IMR-90 (cell line): Measurements from ENCODE around the gene CFAP45. TPM values are rescaled to one million over a fixed set of nuclear protein-coding genes. Genes with fewer than 3 reads are reported as not detected.

Experiments
- ATAC-seq: fragments of 200-7000 bp; cut with Tn5 transposase; 2 replicates; pipeline ENCODE4 v1.9.1; 2020; ENCODE audit warnings: low read depth, mild to moderate bottlenecking, moderate library complexity
- BruUV-seq: library from RNA; stranded (reverse); fragments of 400-500 nt; replicated peaks from 2 replicates; lab custom pipeline; 2021; lab: Mats Ljungman, UMichigan
- CTCF ChIA-PET: fragments of 300-600 bp; formaldehyde crosslinking; extraction: SDS; loops from one replicate; lab custom pipeline; 2021; ENCODE audit warnings: antibody characterized with exemption; lab: Yijun Ruan, JAX
- POLR2A ChIA-PET: fragments of 300-600 bp; sonication (Branson Sonifier 250); formaldehyde crosslinking; loops from one replicate; lab custom pipeline; 2022; ENCODE audit warnings: antibody characterized with exemption; ENCODE audit not compliant: unreplicated experiment; lab: Charles Lee
- DNase-seq: peaks from one replicate; pipeline ENCODE4 v3.0.0; 2013
- H2AFZ ChIP-seq: replicated peaks from 2 replicates; pipeline ENCODE3; 2013; ENCODE audit warnings: low read length, mild to moderate bottlenecking; ENCODE audit not compliant: poor library complexity
- H2AK5ac ChIP-seq: 2 replicates; pipeline ENCODE4 v1.6.1; 2013; ENCODE audit warnings: low read depth, low read length, inconsistent platforms
- H2AK9ac ChIP-seq: replicated peaks from 2 replicates; pipeline ENCODE3; 2013; ENCODE audit warnings: mild to moderate bottlenecking, low read depth, low read length, moderate library complexity; ENCODE audit not compliant: poor library complexity
- H2BK120ac ChIP-seq: 2 replicates; pipeline ENCODE4 v1.6.1; 2013; ENCODE audit warnings: low read depth, low read length, inconsistent platforms
- H2BK15ac ChIP-seq: 3 replicates; pipeline ENCODE4 v1.6.1; 2013; ENCODE audit warnings: low read depth, low read length, inconsistent platforms
- H2BK20ac ChIP-seq: 2 replicates; pipeline ENCODE4 v1.6.1; 2013; ENCODE audit warnings: low read depth, mild to moderate bottlenecking, inconsistent platforms, low read length, moderate library complexity
- H2BK5ac ChIP-seq: 2 replicates; pipeline ENCODE4 v1.6.1; 2013; ENCODE audit warnings: mild to moderate bottlenecking, low read depth, low read length, inconsistent platforms; ENCODE audit not compliant: poor library complexity, severe bottlenecking
- H3K14ac ChIP-seq: replicated peaks from 2 replicates; pipeline ENCODE4 v1.6.1; 2013; ENCODE audit warnings: low read depth, low read length, inconsistent platforms
- H3K18ac ChIP-seq: 2 replicates; pipeline ENCODE4 v1.6.1; 2013; ENCODE audit warnings: low read depth, low read length, control low read depth
- H3K23ac ChIP-seq: 2 replicates; pipeline ENCODE4 v1.6.1; 2013; ENCODE audit warnings: low read depth, low read length, inconsistent platforms
- H3K27ac ChIP-seq: 2 replicates; pipeline ENCODE4 v1.5.1; 2013; ENCODE audit warnings: mild to moderate bottlenecking, control low read depth, low read length; ENCODE audit not compliant: insufficient read depth
- H3K27me3 ChIP-seq: 2 replicates; pipeline ENCODE4 v1.6.1; 2013; ENCODE audit warnings: low read length; ENCODE audit not compliant: control insufficient read depth, insufficient read depth
- H3K36me3 ChIP-seq: 2 replicates; pipeline ENCODE4 v1.6.1; 2013; ENCODE audit warnings: low read length, mixed read lengths; ENCODE audit not compliant: control insufficient read depth, insufficient read depth
- H3K4ac ChIP-seq: 2 replicates; pipeline ENCODE4 v1.6.1; 2013; ENCODE audit warnings: low read depth, low read length, inconsistent platforms
- H3K4me1 ChIP-seq: 2 replicates; pipeline ENCODE4 v1.6.1; 2013; ENCODE audit warnings: low read length, mixed read lengths; ENCODE audit not compliant: control insufficient read depth, insufficient read depth
- H3K4me2 ChIP-seq: 2 replicates; pipeline ENCODE4 v1.6.1; 2013; ENCODE audit warnings: low read depth, mild to moderate bottlenecking, control low read depth, low read length, moderate library complexity
- H3K4me3 ChIP-seq: 2 replicates; pipeline ENCODE4 v1.5.1; 2013; ENCODE audit warnings: low read depth, mild to moderate bottlenecking, control low read depth, low read length, moderate library complexity; ENCODE audit not compliant: insufficient read depth
- H3K56ac ChIP-seq: 2 replicates; pipeline ENCODE4 v1.6.1; 2013; ENCODE audit warnings: low read length, inconsistent platforms; ENCODE audit not compliant: insufficient read depth; ENCODE audit errors: extremely low read depth
- H3K79me1 ChIP-seq, 2 experiments: 2 replicates each; pipeline ENCODE4 v1.6.1; 2013; ENCODE audit warnings: low read length in 2 of 2, inconsistent platforms in 1 of 2, low read depth in 1 of 2
- H3K9ac ChIP-seq: 2 replicates; pipeline ENCODE4 v1.6.1; 2013; ENCODE audit warnings: low read depth, low read length, control low read depth
- H3K9me1 ChIP-seq: 2 replicates; pipeline ENCODE4 v1.6.1; 2013; ENCODE audit warnings: low read length, inconsistent platforms; ENCODE audit not compliant: insufficient read depth
- H3K9me3 ChIP-seq: 2 replicates; pipeline ENCODE4 v1.6.1; 2013; ENCODE audit warnings: low read length; ENCODE audit not compliant: control insufficient read depth, insufficient read depth
- H4K20me1 ChIP-seq: 2 replicates; pipeline ENCODE4 v1.6.1; 2013; ENCODE audit warnings: low read length, inconsistent platforms; ENCODE audit not compliant: insufficient read depth
- H4K5ac ChIP-seq: 2 replicates; pipeline ENCODE4 v1.6.1; 2013; ENCODE audit warnings: mild to moderate bottlenecking, low read depth, low read length, control low read depth
- H4K8ac ChIP-seq, 2 experiments: 2 replicates each; pipeline ENCODE4 v1.6.1; 2013; ENCODE audit warnings: low read depth in 2 of 2, low read length in 2 of 2, control low read depth in 1 of 2, inconsistent platforms in 1 of 2
- H4K91ac ChIP-seq: 2 replicates; pipeline ENCODE4 v1.6.1; 2013; ENCODE audit warnings: low read depth, low read length, inconsistent platforms; ENCODE audit not compliant: insufficient read depth
- MXI1 ChIP-seq: IDR thresholded peaks from 2 replicates; pipeline ENCODE4 v1.6.1; 2012; ENCODE audit warnings: low read depth, mild to moderate bottlenecking, low read length, moderate library complexity, borderline replicate concordance
- WGBS, 2 experiments: methylation state at CpG; one replicate each; pipeline versions ENCODE4 v1.1.5 to v1.1.7; 2013; ENCODE audit warnings: missing lambda C conversion rate in 2 of 2; ENCODE audit not compliant: insufficient read length in 1 of 2; ENCODE audit errors: extremely low coverage in 2 of 2; 5-methylcytosine and 5-hydroxymethylcytosine counted together
- dilution Hi-C: fragments of 300-500 bp; cut with HindIII; formaldehyde crosslinking; loops from one replicate; pipeline ENCODE4 v1.14.3; 2018; ENCODE audit warnings: low sequenced_read_pairs; ENCODE audit not compliant: unreplicated experiment
- in situ Hi-C: fragments of 300-500 bp; cut with MboI; formaldehyde crosslinking; loops from 3 replicates; pipeline ENCODE4 v1.14.3; 2019; ENCODE audit warnings: low sequenced_read_pairs, inconsistent platforms, mixed read lengths
- intact Hi-C: fragments of 100-400 bp; cut with micrococcal nuclease; formaldehyde crosslinking; loops from 2 replicates; pipeline ENCODE4 v1.10.0; 2022
- polyA plus RNA-seq, 3 experiments: library from polyadenylated mRNA; depleted of rRNA; stranded (reverse); fragments of >200 nt; gene quantifications; 2 replicates each; pipeline ENCODE4 v1.2.3, GENCODE V29; 2012; ENCODE audit warnings: low replicate concordance in 1 of 3
- total RNA-seq: library from RNA; depleted of rRNA; stranded (reverse); fragments of >200 nt; gene quantifications from 2 replicates; pipeline ENCODE4 v1.2.3, GENCODE V29; 2012
- TF ChIP-seq, protein P1 (sequence below): fragments of 150-350 bp; IDR thresholded peaks from 2 replicates; pipeline ENCODE4 v1.6.1; 2016; ENCODE audit warnings: low read depth, mild to moderate bottlenecking, low read length, moderate library complexity, borderline replicate concordance
- TF ChIP-seq, protein P2 (sequence below): conservative IDR thresholded peaks from 2 replicates; pipeline ENCODE4 v1.5.1; 2012; ENCODE audit warnings: mild to moderate bottlenecking, low read depth, low read length, improper control_type of control experiment
- TF ChIP-seq, protein P3 (sequence below): fragments of 150-350 bp; IDR thresholded peaks from 2 replicates; pipeline ENCODE4 v1.6.1; 2017; ENCODE audit warnings: mild to moderate bottlenecking, antibody characterized with exemption, low read length, low read depth

The CFAP45 gene
- total and polyA plus RNA-seq, 2 of the 4 experiments (the other 2 are of a cell fraction) = 0.51 to 0.72 TPM

DNA sequence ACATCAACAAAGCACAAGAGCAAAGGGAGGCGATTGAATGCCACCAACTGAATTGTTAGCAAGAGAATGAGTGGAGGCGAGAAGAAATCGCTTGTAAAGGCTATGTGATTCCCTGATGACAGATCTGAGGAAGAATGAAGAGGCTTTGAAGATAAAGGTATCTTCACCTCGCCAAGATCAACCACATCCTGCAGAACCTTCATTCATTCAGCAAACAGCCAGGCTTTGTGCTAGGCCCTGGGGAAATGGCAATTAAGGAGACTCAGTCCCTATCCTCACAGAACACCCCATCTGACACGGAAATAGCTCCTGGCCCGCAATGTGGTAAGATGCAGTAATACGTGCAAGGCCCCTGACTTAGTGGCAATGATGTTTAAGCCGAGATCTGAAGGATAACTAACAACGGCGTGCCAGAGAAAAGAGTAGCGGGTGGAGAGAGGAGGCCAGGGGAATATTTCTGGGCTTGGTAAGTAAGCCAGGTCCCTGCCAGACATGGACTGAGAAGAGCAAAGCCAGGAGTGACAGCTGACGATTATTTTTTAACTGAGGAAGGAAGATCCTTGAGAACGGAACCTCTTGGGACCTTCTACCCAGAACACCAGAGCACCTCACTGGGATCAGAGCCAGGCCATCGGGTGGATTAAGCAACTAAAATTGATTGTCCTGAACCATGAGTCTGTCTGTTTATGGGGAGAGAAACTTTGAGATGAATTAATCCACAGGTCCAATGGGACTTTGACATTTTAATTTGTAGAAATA is 32.9 kb downstream of the CFAP45 start:
- ChIA-PET CTCF (no interaction called here), POLR2A (no interaction called here)
- Histone ChIP-seq H2BK120ac (no peak overlapping the region), H3K79me1 (no peaks in the 10 kb centered on the region), H3K36me3 (no peaks in the 10 kb centered on the region), H3K27me3 (no peaks in the 10 kb centered on the region), H2BK20ac (no peak overlapping the region), H2BK5ac (no peak overlapping the region), H3K9ac (no peak overlapping the region), H4K91ac (no peak overlapping the region), H4K20me1 (no peaks in the 10 kb centered on the region), H2AK5ac (no peak overlapping the region), H3K27ac (no peak overlapping the region), H4K5ac (no peak overlapping the region), H3K56ac (no peak overlapping the region), H3K23ac (no peak overlapping the region), H3K9me1 (no peaks in the 10 kb centered on the region), H3K4me2 (no peak overlapping the region), H3K9me3 (no peaks in the 10 kb centered on the region), H4K8ac (no peak overlapping the region), H3K4me1 (peaks cover 8% of the 10 kb centered on the region), H3K18ac (no peak overlapping the region), H3K14ac (no peak overlapping the region), H2AK9ac (no peak overlapping the region), H3K4ac (no peak overlapping the region), H3K4me3 (no peak overlapping the region), H2BK15ac (no peak overlapping the region), H2AFZ (no peak overlapping the region)
- TF ChIP-seq, protein P1, sequence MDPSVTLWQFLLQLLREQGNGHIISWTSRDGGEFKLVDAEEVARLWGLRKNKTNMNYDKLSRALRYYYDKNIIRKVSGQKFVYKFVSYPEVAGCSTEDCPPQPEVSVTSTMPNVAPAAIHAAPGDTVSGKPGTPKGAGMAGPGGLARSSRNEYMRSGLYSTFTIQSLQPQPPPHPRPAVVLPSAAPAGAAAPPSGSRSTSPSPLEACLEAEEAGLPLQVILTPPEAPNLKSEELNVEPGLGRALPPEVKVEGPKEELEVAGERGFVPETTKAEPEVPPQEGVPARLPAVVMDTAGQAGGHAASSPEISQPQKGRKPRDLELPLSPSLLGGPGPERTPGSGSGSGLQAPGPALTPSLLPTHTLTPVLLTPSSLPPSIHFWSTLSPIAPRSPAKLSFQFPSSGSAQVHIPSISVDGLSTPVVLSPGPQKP = no peak
- no peak for TF ChIP-seq MXI1
- TF ChIP-seq, protein P2, sequence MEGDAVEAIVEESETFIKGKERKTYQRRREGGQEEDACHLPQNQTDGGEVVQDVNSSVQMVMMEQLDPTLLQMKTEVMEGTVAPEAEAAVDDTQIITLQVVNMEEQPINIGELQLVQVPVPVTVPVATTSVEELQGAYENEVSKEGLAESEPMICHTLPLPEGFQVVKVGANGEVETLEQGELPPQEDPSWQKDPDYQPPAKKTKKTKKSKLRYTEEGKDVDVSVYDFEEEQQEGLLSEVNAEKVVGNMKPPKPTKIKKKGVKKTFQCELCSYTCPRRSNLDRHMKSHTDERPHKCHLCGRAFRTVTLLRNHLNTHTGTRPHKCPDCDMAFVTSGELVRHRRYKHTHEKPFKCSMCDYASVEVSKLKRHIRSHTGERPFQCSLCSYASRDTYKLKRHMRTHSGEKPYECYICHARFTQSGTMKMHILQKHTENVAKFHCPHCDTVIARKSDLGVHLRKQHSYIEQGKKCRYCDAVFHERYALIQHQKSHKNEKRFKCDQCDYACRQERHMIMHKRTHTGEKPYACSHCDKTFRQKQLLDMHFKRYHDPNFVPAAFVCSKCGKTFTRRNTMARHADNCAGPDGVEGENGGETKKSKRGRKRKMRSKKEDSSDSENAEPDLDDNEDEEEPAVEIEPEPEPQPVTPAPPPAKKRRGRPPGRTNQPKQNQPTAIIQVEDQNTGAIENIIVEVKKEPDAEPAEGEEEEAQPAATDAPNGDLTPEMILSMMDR = no peak
- TF ChIP-seq, protein P3, sequence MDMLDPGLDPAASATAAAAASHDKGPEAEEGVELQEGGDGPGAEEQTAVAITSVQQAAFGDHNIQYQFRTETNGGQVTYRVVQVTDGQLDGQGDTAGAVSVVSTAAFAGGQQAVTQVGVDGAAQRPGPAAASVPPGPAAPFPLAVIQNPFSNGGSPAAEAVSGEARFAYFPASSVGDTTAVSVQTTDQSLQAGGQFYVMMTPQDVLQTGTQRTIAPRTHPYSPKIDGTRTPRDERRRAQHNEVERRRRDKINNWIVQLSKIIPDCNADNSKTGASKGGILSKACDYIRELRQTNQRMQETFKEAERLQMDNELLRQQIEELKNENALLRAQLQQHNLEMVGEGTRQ = no peak
- WGBS, 2 experiments = 90% methylated on average over 3 of the region's 14 CpGs; no CpG with 5 or more reads in 1 of the 2 experiments
- ATAC-seq = no peak
- BruUV-seq = no TSS peak
- no peak for DNase-seq
- intact Hi-C loops (no loop called here), dilution Hi-C loops (no loop called here), in situ Hi-C loops (no loop called here)
